ENCODE results near the gene KAZN. TPM values are rescaled to one million over a fixed set of nuclear protein-coding genes. Genes with fewer than 3 reads are reported as not detected.

The KAZN gene
- total and polyA plus RNA-seq, 4 experiments from 2014 or later: 0.08 to 0.47 TPM; not detected in 2

- ChIA-PET CTCF (ENCODE audit: partially characterized antibody) (no interaction called here), POLR2A (ENCODE audit: partially characterized antibody) (no interaction called here)
- Histone ChIP-seq H3K4me1 (ENCODE audit: insufficient read depth, low read length) (no peaks in the 10 kb centered on the region), H3K27ac (ENCODE audit: low read depth, low read length) (no peak overlapping the region), H3K27me3 (ENCODE audit: insufficient read depth, low read length) (no peaks in the 10 kb centered on the region), H3K4me3 (ENCODE audit: low read length in 2 of 2) (no peak overlapping the region), H3K36me3 (ENCODE audit: insufficient read depth, low read length) (no peaks in the 10 kb centered on the region), H3K9me3 (ENCODE audit: control insufficient read depth in 1 of 2, low read length in 2 of 2) (peaks cover 4 to 7% of the 10 kb centered on the region in 2 donors)
- no peak overlapping the region for H3K4me3 Mint-ChIP-seq
- no peak for DNase-seq
- H3K4me1 Mint-ChIP-seq: no peaks in the 10 kb centered on the region
- peaks cover 0 to 3% of the 10 kb centered on the region in 2 donors for H3K36me3 Mint-ChIP-seq
- no peak overlapping the region for H3K27ac Mint-ChIP-seq
- H3K27me3 Mint-ChIP-seq: peaks cover 2 to 6% of the 10 kb centered on the region in 2 donors
- H3K9me3 Mint-ChIP-seq: peaks cover 7 to 24% (median 18%) of the 10 kb centered on the region in 8 donors
- intact Hi-C loops (cut with micrococcal nuclease): no loop called here
These were observed 248.2 kb downstream of the KAZN start for GRCh38 chr1:14846688-14847087.

- ChIA-PET CTCF (ENCODE audit: partially characterized antibody) (no interaction called here), POLR2A (ENCODE audit: partially characterized antibody) (no interaction called here)
- Histone ChIP-seq H3K27ac (ENCODE audit: low read depth, low read length) (no peak overlapping the region), H3K9me3 (ENCODE audit: control insufficient read depth in 1 of 2, low read length in 2 of 2) (no peaks in the 10 kb centered on the region), H3K27me3 (ENCODE audit: insufficient read depth, low read length) (no peaks in the 10 kb centered on the region), H3K4me1 (ENCODE audit: insufficient read depth, low read length) (no peaks in the 10 kb centered on the region), H3K4me3 (ENCODE audit: low read length in 2 of 2) (no peak overlapping the region), H3K36me3 (ENCODE audit: insufficient read depth, low read length) (no peaks in the 10 kb centered on the region)
- Mint-ChIP-seq H3K9me3 (peaks cover 0 to 10% (median 5%) of the 10 kb centered on the region in 8 donors), H3K36me3 (no peaks in the 10 kb centered on the region), H3K4me1 (no peaks in the 10 kb centered on the region), H3K4me3 (peak overlapping the region in 1 of 8 donors; percentile 60), H3K27ac (no peak overlapping the region), H3K27me3 (peaks cover 0 to 6% of the 10 kb centered on the region in 2 donors)
- DNase-seq: no peak
- intact Hi-C loops (cut with micrococcal nuclease): no loop called here
These were observed 249.7 kb downstream of the KAZN start for GRCh38 chr1:14848203-14848602.

- ChIA-PET POLR2A (ENCODE audit: partially characterized antibody) (no interaction called here), CTCF (ENCODE audit: partially characterized antibody) (no interaction called here)
- H3K27me3 ChIP-seq (ENCODE audit: insufficient read depth, low read length): no peaks in the 10 kb centered on the region
- H3K4me1 Mint-ChIP-seq: no peaks in the 10 kb centered on the region
- no peaks in the 10 kb centered on the region for H3K9me3 ChIP-seq (ENCODE audit: control insufficient read depth in 1 of 2, low read length in 2 of 2)
- H3K4me1 ChIP-seq (ENCODE audit: insufficient read depth, low read length): no peaks in the 10 kb centered on the region
- H3K36me3 ChIP-seq (ENCODE audit: insufficient read depth, low read length): no peaks in the 10 kb centered on the region
- intact Hi-C loops (cut with micrococcal nuclease): no loop called here
- H3K9me3 Mint-ChIP-seq: peaks cover 0 to 8% (median 5%) of the 10 kb centered on the region in 8 donors
- no peak overlapping the region for H3K27ac Mint-ChIP-seq
- no peak overlapping the region for H3K4me3 ChIP-seq (ENCODE audit: low read length in 2 of 2)
- no peak overlapping the region for H3K4me3 Mint-ChIP-seq
- H3K36me3 Mint-ChIP-seq: no peaks in the 10 kb centered on the region
- DNase-seq: no peak
- H3K27ac ChIP-seq (ENCODE audit: low read depth, low read length): no peak overlapping the region
- peaks cover under 1 to 6% of the 10 kb centered on the region in 2 donors for H3K27me3 Mint-ChIP-seq
These were observed 250.1 kb downstream of the KAZN start for GRCh38 chr1:14848625-14849024.

GRCh38 chr1:14849038-14849437 lies 250.6 kb downstream of the KAZN start:
- Mint-ChIP-seq H3K27ac (no peak overlapping the region), H3K4me1 (no peaks in the 10 kb centered on the region), H3K4me3 (no peak overlapping the region), H3K9me3 (peaks cover 0 to 6% (median 3%) of the 10 kb centered on the region in 8 donors), H3K36me3 (no peaks in the 10 kb centered on the region), H3K27me3 (peaks cover 1 to 6% of the 10 kb centered on the region in 2 donors)
- ChIA-PET POLR2A (ENCODE audit: partially characterized antibody) (no interaction called here), CTCF (ENCODE audit: partially characterized antibody) (no interaction called here)
- intact Hi-C loops (cut with micrococcal nuclease): no loop called here
- Histone ChIP-seq H3K36me3 (ENCODE audit: insufficient read depth, low read length) (no peaks in the 10 kb centered on the region), H3K27ac (ENCODE audit: low read depth, low read length) (no peak overlapping the region), H3K9me3 (ENCODE audit: control insufficient read depth in 1 of 2, low read length in 2 of 2) (no peaks in the 10 kb centered on the region), H3K4me3 (ENCODE audit: low read length in 2 of 2) (no peak overlapping the region), H3K4me1 (ENCODE audit: insufficient read depth, low read length) (no peaks in the 10 kb centered on the region), H3K27me3 (ENCODE audit: insufficient read depth, low read length) (no peaks in the 10 kb centered on the region)
- no peak for DNase-seq

GRCh38 chr1:14850563-14850962 lies 252.1 kb downstream of the KAZN start:
- no peak for DNase-seq
- Mint-ChIP-seq H3K27ac (no peak overlapping the region), H3K27me3 (peaks cover 9% of the 10 kb centered on the region in 2 donors), H3K36me3 (no peaks in the 10 kb centered on the region), H3K9me3 (peaks cover 0 to 4% (median 0%) of the 10 kb centered on the region in 8 donors), H3K4me1 (no peaks in the 10 kb centered on the region), H3K4me3 (no peak overlapping the region)
- Histone ChIP-seq H3K27ac (ENCODE audit: low read depth, low read length) (no peak overlapping the region), H3K36me3 (ENCODE audit: insufficient read depth, low read length) (no peaks in the 10 kb centered on the region), H3K4me1 (ENCODE audit: insufficient read depth, low read length) (no peaks in the 10 kb centered on the region), H3K9me3 (ENCODE audit: control insufficient read depth in 1 of 2, low read length in 2 of 2) (no peaks in the 10 kb centered on the region), H3K4me3 (ENCODE audit: low read length in 2 of 2) (no peak overlapping the region), H3K27me3 (ENCODE audit: insufficient read depth, low read length) (no peaks in the 10 kb centered on the region)
- CTCF ChIA-PET (ENCODE audit: partially characterized antibody): no interaction called here
- POLR2A ChIA-PET (ENCODE audit: partially characterized antibody): no interaction called here
- intact Hi-C loops (cut with micrococcal nuclease): no loop called here

GRCh38 chr1:14851760-14852159 lies 253.3 kb downstream of the KAZN start:
- H3K9me3 ChIP-seq (ENCODE audit: control insufficient read depth in 1 of 2, low read length in 2 of 2): no peaks in the 10 kb centered on the region
- no peak for DNase-seq
- Mint-ChIP-seq H3K36me3 (no peaks in the 10 kb centered on the region), H3K4me3 (no peak overlapping the region), H3K4me1 (no peaks in the 10 kb centered on the region), H3K9me3 (peaks cover 0 to 3% (median 0%) of the 10 kb centered on the region in 8 donors), H3K27me3 (peaks cover 7 to 13% of the 10 kb centered on the region in 2 donors), H3K27ac (no peak overlapping the region)
- intact Hi-C loops (cut with micrococcal nuclease): no loop called here
- H3K27ac ChIP-seq (ENCODE audit: low read depth, low read length): no peak overlapping the region
- H3K36me3 ChIP-seq (ENCODE audit: insufficient read depth, low read length): no peaks in the 10 kb centered on the region
- H3K4me1 ChIP-seq (ENCODE audit: insufficient read depth, low read length): no peaks in the 10 kb centered on the region
- no peaks in the 10 kb centered on the region for H3K27me3 ChIP-seq (ENCODE audit: insufficient read depth, low read length)
- POLR2A ChIA-PET (ENCODE audit: partially characterized antibody): no interaction called here
- H3K4me3 ChIP-seq (ENCODE audit: low read length in 2 of 2): no peak overlapping the region
- CTCF ChIA-PET (ENCODE audit: partially characterized antibody): no interaction called here

GRCh38 chr1:14852291-14852690 lies 253.8 kb downstream of the KAZN start:
- no peaks in the 10 kb centered on the region for H3K9me3 ChIP-seq (ENCODE audit: control insufficient read depth in 1 of 2, low read length in 2 of 2)
- no peaks in the 10 kb centered on the region for H3K4me1 ChIP-seq (ENCODE audit: insufficient read depth, low read length)
- ChIA-PET POLR2A (ENCODE audit: partially characterized antibody) (no interaction called here), CTCF (ENCODE audit: partially characterized antibody) (no interaction called here)
- no peak overlapping the region for H3K4me3 ChIP-seq (ENCODE audit: low read length in 2 of 2)
- Mint-ChIP-seq H3K4me1 (no peaks in the 10 kb centered on the region), H3K9me3 (peaks cover 0 to 3% (median 0%) of the 10 kb centered on the region in 8 donors), H3K27ac (no peak overlapping the region), H3K4me3 (no peak overlapping the region), H3K27me3 (peaks cover 7 to 13% of the 10 kb centered on the region in 2 donors), H3K36me3 (no peaks in the 10 kb centered on the region)
- no peaks in the 10 kb centered on the region for H3K27me3 ChIP-seq (ENCODE audit: insufficient read depth, low read length)
- DNase-seq: no peak
- H3K36me3 ChIP-seq (ENCODE audit: insufficient read depth, low read length): no peaks in the 10 kb centered on the region
- H3K27ac ChIP-seq (ENCODE audit: low read depth, low read length): no peak overlapping the region
- intact Hi-C loops (cut with micrococcal nuclease): no loop called here

GRCh38 chr1:14853518-14853917 lies 255.0 kb downstream of the KAZN start:
- H3K4me1 ChIP-seq (ENCODE audit: insufficient read depth, low read length): no peaks in the 10 kb centered on the region
- Mint-ChIP-seq H3K27me3 (peaks cover 7 to 17% of the 10 kb centered on the region in 2 donors), H3K4me3 (no peak overlapping the region), H3K4me1 (no peaks in the 10 kb centered on the region), H3K9me3 (peaks cover 0 to 3% (median 0%) of the 10 kb centered on the region in 8 donors), H3K36me3 (no peaks in the 10 kb centered on the region), H3K27ac (no peak overlapping the region)
- intact Hi-C loops (cut with micrococcal nuclease): no loop called here
- no peak for DNase-seq
- no peak overlapping the region for H3K27ac ChIP-seq (ENCODE audit: low read depth, low read length)
- no peaks in the 10 kb centered on the region for H3K27me3 ChIP-seq (ENCODE audit: insufficient read depth, low read length)
- ChIA-PET POLR2A (ENCODE audit: partially characterized antibody) (no interaction called here), CTCF (ENCODE audit: partially characterized antibody) (no interaction called here)
- H3K36me3 ChIP-seq (ENCODE audit: insufficient read depth, low read length): no peaks in the 10 kb centered on the region
- no peaks in the 10 kb centered on the region for H3K9me3 ChIP-seq (ENCODE audit: control insufficient read depth in 1 of 2, low read length in 2 of 2)
- no peak overlapping the region for H3K4me3 ChIP-seq (ENCODE audit: low read length in 2 of 2)
